NOMO-1 treated with dmso at 0.1 percent for 144 hours (cell line): ENCODE data around the gene SNAP29.
"Not testable (repeated sequence)": the region's sequence is repeated elsewhere in the genome, so short reads cannot be mapped to it uniquely, and the experiment has no call there.

Experiments used
- DNase-seq: peaks from one replicate; lab custom pipeline; 2025; ENCODE audit not compliant: unreplicated experiment; lab: John Stamatoyannopoulos, UW

The SNAP29 gene

GRCh38 chr22:20858615-20859416 is at the start of gene SNAP29, which contains the start of gene PI4KA:
Gene SNAP29 (plus strand): TSS chr22:20859007. CDS start chr22:20859111, 104 bp downstream.
Gene PI4KA (minus strand): TSS chr22:20858811. CDS start chr22:20858725, 86 bp downstream.
- DNase-seq: peak; percentile 98

- DNase-seq: no peak
Measured at GRCh38 chr22:20809538-20810185, 49.1 kb upstream of the SNAP29 start.

GRCh38 chr22:20810645-20811044 is 48.2 kb upstream of the SNAP29 start:
- no peak for DNase-seq

- no peak for DNase-seq
Measured at GRCh38 chr22:20811171-20811570, 47.6 kb upstream of the SNAP29 start.

- no peak for DNase-seq
Measured at GRCh38 chr22:20811971-20812660, 46.7 kb upstream of the SNAP29 start.

- DNase-seq: no peak
Measured at GRCh38 chr22:20813056-20813455, 45.8 kb upstream of the SNAP29 start.

GRCh38 chr22:20814221-20814808 is 44.5 kb upstream of the SNAP29 start:
- DNase-seq: no peak

- DNase-seq: no peak
Measured at GRCh38 chr22:20815477-20816050, 43.2 kb upstream of the SNAP29 start.

GRCh38 chr22:20816559-20816958 is 42.2 kb upstream of the SNAP29 start:
- no peak for DNase-seq

- DNase-seq: no peak
Measured at GRCh38 chr22:20818471-20818870, 40.3 kb upstream of the SNAP29 start.

- DNase-seq: no peak
Measured at GRCh38 chr22:20819471-20819870, 39.3 kb upstream of the SNAP29 start.

- not testable (repeated sequence) for DNase-seq
Measured at GRCh38 chr22:20821717-20822239, 37.0 kb upstream of the SNAP29 start.

- DNase-seq: no peak
Measured at GRCh38 chr22:20822240-20822639, 36.6 kb upstream of the SNAP29 start.

- DNase-seq: no peak
Measured at GRCh38 chr22:20823264-20823663, 35.5 kb upstream of the SNAP29 start.

GRCh38 chr22:20825216-20825615 is 33.6 kb upstream of the SNAP29 start:
- DNase-seq: not testable (repeated sequence)

GRCh38 chr22:20825624-20826023 is 33.2 kb upstream of the SNAP29 start:
- no peak for DNase-seq

- DNase-seq: not testable (repeated sequence)
Measured at GRCh38 chr22:20826373-20827152, 32.2 kb upstream of the SNAP29 start.

- no peak for DNase-seq
Measured at GRCh38 chr22:20829491-20830134, 29.2 kb upstream of the SNAP29 start.

GRCh38 chr22:20833225-20833665 is 25.6 kb upstream of the SNAP29 start:
- no peak for DNase-seq
